Globus pallidus (tissue), 1 donor: ENCODE results near the gene PMPCA.
A peak's percentile ranks its signal among the peaks of the same experiment; 100 is the strongest.
"Not testable (repeated sequence)": the region's sequence is repeated elsewhere in the genome, so short reads cannot be mapped to it uniquely, and the experiment has no call there.

ENCODE experiments used
- DNase-seq: peaks from one replicate; pipeline ENCODE4 v3.0.0-alpha.2; 2015; ENCODE audit warnings: low spot score

Gene PMPCA

GRCh38 chr9:136394312-136395019 lies 16.0 kb upstream of the PMPCA start:
- no peak for DNase-seq

GRCh38 chr9:136395020-136395340 lies 15.5 kb upstream of the PMPCA start:
- no peak for DNase-seq

- DNase-seq: no peak
These were observed 14.9 kb upstream of the PMPCA start for GRCh38 chr9:136395345-136396218.

GRCh38 chr9:136396219-136396515 lies 14.3 kb upstream of the PMPCA start:
- DNase-seq: no peak

GRCh38 chr9:136397643-136398042 lies 12.8 kb upstream of the PMPCA start:
- DNase-seq: no peak

GRCh38 chr9:136398286-136398685 lies 12.2 kb upstream of the PMPCA start:
- DNase-seq: no peak

- no peak for DNase-seq
These were observed 11.1 kb upstream of the PMPCA start for GRCh38 chr9:136399176-136400037.

- DNase-seq: peak; percentile 75
These were observed 10.2 kb upstream of the PMPCA start, which contains the start of gene SNAPC4 for GRCh38 chr9:136400038-136400834. TSS of gene SNAPC4 (minus strand) at chr9:136400170. CDS start at chr9:136398428, 1,742 bp downstream.

- DNase-seq: no peak
These were observed 9.1 kb upstream of the PMPCA start for GRCh38 chr9:136401173-136401922.

- DNase-seq: no peak
These were observed 8.4 kb upstream of the PMPCA start for GRCh38 chr9:136402067-136402466.

GRCh38 chr9:136403538-136403914 lies 6.9 kb upstream of the PMPCA start:
- no peak for DNase-seq

- DNase-seq: no peak
These were observed 6.3 kb upstream of the PMPCA start for GRCh38 chr9:136403915-136404800.

GRCh38 chr9:136404801-136405136 lies 5.7 kb upstream of the PMPCA start:
- DNase-seq: no peak

GRCh38 chr9:136405481-136405880 lies 5.0 kb upstream of the PMPCA start:
- no peak for DNase-seq

GRCh38 chr9:136405904-136406303 lies 4.6 kb upstream of the PMPCA start:
- not testable (repeated sequence) for DNase-seq

- DNase-seq: not testable (repeated sequence)
These were observed 3.4 kb upstream of the PMPCA start for GRCh38 chr9:136407061-136407460.

GRCh38 chr9:136407911-136408310 lies 2.5 kb upstream of the PMPCA start:
- no peak for DNase-seq

- peak; percentile 11 for DNase-seq
These were observed 652 bp upstream of the PMPCA start for GRCh38 chr9:136409557-136410455.

GRCh38 chr9:136411378-136411777 lies 920 bp downstream of the PMPCA start:
- no peak for DNase-seq
